GM21367 (cell line): ENCODE measurements around the gene DIP2C.

Source experiments
- ATAC-seq: cut with Tn5 transposase; IDR thresholded peaks from one replicate; pipeline ENCODE4 v1.9.1; 2021; ENCODE audit not compliant: unreplicated experiment

Gene DIP2C

DNA sequence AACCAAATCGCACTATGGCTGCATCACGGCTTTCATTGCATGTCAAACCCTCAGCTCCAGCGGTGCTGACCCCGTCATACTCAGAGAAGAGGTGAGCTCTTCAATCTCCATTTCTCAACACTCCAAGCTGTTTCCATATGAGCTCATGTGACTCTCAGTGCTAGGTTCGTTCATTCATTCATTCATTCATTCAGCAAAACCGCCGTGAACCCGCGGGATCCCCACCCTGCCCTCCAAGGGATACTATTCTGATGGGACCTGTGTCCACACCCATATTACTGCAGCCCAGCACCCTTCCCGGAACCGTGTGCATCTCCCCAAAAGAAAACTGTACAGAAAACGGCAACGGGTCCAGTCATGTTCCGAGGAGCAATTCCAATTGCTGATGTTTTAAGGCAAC, 184.7 kb downstream of the DIP2C start:
- ATAC-seq = no peak

DNA sequence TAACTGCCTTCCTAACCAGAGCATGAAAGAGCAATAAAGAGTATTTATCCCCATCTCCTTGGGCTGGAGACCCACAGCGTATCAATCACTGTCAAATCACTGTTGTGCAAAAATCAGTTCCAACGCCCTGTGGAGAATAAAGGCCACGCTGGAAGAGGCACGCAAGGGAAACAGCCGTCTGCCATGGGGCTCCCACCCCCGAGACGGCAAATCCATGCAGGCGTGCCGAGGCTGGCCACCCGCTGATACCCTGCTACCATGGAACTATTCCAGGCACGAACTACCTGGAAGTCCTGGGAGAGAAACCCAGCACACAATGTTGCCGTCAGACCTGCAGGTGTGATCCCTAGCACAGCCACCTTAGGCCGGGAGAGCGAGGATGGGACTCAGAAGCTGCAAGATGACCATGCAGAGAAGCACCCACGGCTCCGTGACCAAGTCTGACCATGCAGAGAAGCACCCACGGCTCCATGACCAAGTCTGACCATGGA, 185.3 kb downstream of the DIP2C start:
- ATAC-seq = no peak

DNA sequence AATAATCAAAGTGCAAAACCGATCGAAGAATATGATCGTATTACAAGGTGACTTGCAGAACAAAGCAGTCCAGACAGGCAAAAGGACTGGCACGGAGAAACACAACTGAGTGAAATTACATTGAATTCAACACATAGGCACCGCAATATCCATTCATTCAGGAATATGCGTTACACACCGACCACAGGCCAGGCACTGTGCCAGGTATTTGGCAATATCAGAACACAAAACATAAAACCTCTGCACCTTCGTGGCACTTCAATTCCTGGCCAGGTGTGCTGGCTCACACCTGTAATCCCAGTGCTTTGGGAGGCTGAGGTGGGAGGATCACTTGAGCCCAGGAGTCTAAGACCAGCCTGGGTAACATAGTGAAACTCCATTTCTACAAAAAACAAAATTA, 187.9 kb downstream of the DIP2C start:
- ATAC-seq = no peak

- no peak for ATAC-seq
Measured at GRCh38 chr10:500876-501275, 188.6 kb downstream of the DIP2C start.

DNA sequence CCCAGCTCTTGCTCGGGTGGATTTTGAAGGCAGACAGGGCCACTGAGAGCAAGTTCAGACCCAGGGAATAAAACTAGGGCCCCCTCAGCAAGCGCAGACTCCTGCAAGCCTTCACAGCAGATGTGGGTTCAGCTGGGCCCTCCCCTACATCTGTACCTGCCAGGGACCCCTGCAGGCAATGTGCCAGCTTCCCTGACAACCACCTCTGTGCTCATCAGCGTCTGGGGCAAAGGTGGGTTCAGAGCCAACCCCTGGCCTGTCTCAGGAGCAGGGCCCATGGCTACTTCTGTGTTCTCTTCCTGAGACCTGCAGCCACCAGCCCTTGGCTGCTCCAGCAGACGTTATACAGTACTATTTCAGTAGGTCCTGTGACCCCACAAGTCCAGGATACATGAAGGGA, 189.5 kb downstream of the DIP2C start:
- ATAC-seq = no peak

DNA sequence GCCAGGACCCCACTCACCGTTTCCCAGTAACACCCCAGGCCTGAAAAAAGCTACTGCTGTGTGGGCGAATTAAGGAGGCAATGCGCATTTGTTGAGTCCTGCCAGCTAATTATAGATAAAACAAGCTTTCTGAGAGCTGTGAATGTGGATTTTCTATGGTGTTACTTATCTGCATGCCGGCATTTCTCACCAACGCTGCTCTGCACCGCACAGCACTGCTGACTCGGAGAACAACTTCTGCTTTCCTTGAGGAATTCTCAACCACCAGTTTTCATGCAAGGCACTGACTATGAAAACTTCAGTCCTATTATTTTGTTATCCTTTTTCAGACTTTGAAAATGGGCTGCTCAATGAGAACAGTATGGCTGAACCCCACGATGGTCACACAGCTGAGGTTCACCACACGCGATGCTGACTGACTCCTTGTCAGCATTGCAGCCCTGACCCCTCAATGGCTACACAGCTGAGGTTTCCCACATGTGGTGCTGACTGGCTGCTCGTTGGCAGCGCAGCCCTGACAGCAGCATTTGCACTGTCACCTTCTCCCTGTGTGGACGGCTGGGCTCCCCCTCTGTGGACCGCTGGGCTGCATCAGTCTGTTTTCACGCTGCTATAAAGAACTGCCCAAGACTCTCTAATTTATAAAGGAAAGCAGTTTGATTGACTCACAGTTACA, 190.6 kb downstream of the DIP2C start:
- no peak for ATAC-seq

DNA sequence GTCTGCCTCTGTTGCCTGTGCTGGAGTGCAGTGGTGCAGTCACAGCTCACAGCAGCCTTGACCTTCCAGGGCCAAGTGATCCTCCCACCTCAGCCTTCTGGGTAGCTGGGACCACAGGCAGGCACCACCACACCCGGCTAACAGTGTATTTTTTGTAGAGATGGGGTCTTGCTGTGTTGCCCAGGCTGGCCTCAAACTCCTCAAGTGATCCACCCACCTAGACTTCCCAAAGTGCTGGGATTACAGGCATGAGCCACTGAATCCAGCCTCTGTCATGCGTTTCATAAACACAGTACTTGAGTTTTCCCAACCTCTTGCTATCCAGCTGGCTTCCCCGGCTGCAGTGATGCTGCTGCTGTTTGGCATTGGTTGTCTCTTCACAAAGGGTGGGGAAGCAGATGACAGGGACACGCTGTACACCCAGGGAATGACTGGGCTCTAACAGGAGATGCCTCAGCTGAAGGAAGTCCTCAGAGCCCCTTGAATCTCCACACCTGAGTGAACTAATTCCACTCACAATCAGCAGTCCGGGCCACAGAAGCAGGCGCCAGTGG, 191.5 kb downstream of the DIP2C start:
- ATAC-seq = no peak

- ATAC-seq = no peak
Measured at GRCh38 chr10:497289-497688, 192.2 kb downstream of the DIP2C start.

- no peak for ATAC-seq
Measured at GRCh38 chr10:494556-494955, 194.9 kb downstream of the DIP2C start.

GRCh38 chr10:494149-494542, 195.3 kb downstream of the DIP2C start:
- ATAC-seq = no peak

- ATAC-seq = no peak
Measured at GRCh38 chr10:493391-494148, 195.9 kb downstream of the DIP2C start.

- no peak for ATAC-seq
Measured at GRCh38 chr10:492836-493235, 196.6 kb downstream of the DIP2C start.

- ATAC-seq = no peak
Measured at GRCh38 chr10:491667-492424, 197.6 kb downstream of the DIP2C start.

- ATAC-seq = no peak
Measured at GRCh38 chr10:490891-491571, 198.4 kb downstream of the DIP2C start.

GRCh38 chr10:490256-490655, 199.2 kb downstream of the DIP2C start:
- no peak for ATAC-seq

DNA sequence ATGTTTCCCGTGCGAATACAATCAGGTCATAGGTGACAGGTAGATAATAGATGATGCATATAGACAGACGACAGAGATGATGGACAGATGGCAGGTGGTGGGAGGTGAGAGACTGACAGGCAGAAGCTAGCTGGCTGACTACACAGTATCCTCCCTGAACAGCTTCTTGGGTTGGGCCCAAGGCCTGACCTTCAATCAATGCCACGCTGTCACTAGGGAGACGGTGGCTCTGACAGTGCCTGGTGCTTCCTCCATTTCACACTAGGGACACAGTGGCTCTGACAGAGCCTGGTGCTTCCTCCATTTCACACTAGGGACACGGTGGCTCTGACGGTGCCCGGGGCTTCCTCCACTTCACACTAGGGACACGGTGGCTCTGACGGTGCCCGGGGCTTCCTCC, 200.1 kb downstream of the DIP2C start:
- no peak for ATAC-seq

DNA sequence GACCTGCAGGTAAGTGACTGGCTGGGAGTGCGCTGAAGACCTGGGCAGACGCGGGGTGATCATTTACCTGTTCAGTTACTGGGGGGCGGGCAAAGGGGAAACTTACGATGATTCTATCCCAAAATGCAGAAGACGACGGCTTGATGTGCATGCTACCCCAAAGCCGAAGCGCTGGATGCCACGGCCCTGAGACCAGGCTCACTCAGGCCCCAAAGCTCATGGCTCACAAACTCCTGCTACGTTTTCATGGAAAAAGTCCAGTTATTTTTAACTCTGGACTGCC, 200.6 kb downstream of the DIP2C start:
- no peak for ATAC-seq

- no peak for ATAC-seq
Measured at GRCh38 chr10:488081-488932, 201.2 kb downstream of the DIP2C start.

DNA sequence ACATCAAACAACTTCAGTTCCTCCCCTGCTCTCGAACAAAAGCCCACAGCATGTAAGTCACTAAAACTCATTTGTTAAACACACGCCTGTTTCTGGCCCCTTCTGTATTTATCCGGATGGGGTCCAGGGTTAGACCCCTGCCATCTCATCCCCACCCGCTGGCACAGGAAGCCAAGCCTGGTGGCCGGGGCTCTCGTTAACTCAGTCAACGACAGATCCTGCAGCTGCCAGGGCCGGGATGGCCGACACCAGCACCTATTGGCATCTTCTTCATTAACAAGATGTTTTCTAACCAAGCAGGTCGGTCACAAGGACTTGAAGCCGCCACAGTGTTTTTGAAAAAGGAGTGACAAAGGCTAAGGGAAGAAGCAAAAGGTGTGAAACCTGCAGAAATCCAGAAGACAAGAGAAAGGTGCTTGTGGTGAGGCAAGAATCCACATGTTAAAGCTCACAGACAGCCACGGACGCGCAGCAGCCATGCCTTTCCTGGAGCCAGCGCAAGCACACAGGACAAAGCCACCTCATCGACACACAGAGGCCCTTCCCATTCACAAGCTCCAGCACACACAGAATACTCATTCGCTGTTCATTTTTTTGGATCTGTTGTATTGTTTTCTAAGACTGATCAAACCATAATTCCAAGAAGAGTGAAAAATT, 202.7 kb downstream of the DIP2C start:
- ATAC-seq = no peak

GRCh38 chr10:486206-486605, 203.3 kb downstream of the DIP2C start:
- no peak for ATAC-seq
